Measurements from ENCODE around the gene PGF. TPM values are rescaled to one million over a fixed set of nuclear protein-coding genes. Genes with fewer than 3 reads are reported as not detected.

PGF gene
- total and polyA plus RNA-seq, 2 of the 13 experiments (the other 11 are each of a cell fraction or from before 2014, with no cell fraction given), result 10.7 to 27.5 TPM

DNA sequence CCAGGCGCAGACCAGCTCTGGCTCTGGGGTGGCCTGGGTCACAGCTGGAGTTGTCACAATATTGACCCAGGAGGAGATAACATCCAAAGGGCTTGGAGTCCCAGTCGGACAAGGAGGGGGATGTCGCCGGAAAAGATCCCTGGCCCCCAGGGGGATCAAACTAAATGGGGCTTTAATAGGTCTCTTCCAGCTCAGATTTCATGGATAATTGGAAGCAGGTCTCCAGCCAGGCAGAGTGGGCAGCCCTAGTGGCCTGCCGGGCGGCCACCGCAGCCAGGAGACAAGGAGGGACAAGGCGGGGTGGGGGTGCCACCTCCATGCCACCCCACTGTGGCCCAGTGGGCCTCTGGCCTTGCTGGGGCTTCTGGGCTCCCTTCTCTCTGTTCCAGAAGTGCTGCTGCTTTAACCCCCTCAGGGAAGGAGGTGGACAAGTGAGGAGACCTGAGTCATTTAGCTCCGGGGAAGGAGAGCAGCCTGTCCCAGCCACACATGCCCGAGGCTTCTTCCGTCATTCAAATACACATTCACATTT is 23.1 kb upstream of the PGF start:
- BruUV-seq (replicated peaks), result no TSS peak

DNA sequence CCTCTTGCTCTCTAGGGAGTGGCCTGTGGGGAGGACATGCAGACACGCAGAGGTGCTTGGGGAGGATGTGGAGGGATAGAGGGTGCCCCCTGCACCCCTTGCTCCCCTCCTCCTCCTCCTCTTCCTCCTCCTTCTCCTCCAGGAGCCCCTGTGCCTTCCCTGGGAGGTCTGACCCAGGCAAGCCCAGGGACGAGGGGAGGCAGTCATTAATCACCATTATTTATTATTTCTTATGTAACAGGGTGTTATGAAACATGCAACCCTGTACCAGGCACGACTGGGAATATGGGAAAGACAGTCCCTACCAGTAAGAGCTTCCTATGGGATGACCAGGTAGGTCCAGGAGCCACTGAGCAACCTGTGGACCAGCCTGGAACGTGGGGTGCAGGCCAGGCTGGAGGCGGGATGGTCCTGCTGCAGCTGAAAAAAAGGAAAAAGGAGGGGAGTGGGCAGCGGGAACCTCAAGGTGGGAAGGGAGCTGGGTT is 22.5 kb upstream of the PGF start:
- no peak for FAIRE-seq
- Histone ChIP-seq H3K4me2 (ENCODE audit: low read depth, low read length) (no peak overlapping the region), H3K4me3 (replicated peaks in 1 of 3; ENCODE audit: insufficient read depth in 1 of 3, low read depth in 2 of 3, low read length in 3 of 3) (no peak overlapping the region; a peak in 1 of 6 replicates), H3K4me1 (ENCODE audit: insufficient read depth, low read length) (peaks cover 46% of the 10 kb centered on the region), H3K79me2 (ENCODE audit: insufficient read depth, low read length) (no peaks in the 10 kb centered on the region), H4K20me1 (ENCODE audit: insufficient read depth, low read length) (no peaks in the 10 kb centered on the region), H3K36me3 (replicated peaks in 1 of 2; ENCODE audit: control insufficient read depth in 1 of 2, insufficient read depth in 2 of 2, low read length in 2 of 2) (no peaks in the 10 kb centered on the region), H2AFZ (ENCODE audit: low read length) (no peak overlapping the region), H3K9me3 (ENCODE audit: low read length) (no peaks in the 10 kb centered on the region), H3K27me3 (ENCODE audit: control insufficient read depth in 1 of 2, insufficient read depth in 2 of 2, low read length in 2 of 2) (peaks cover 0 to 51% of the 10 kb centered on the region in 2 experiments; a peak in 4 of 5 replicates), H3K27ac (ENCODE audit: extremely low read length, insufficient read depth, low read length) (no peak overlapping the region), H3K9ac (ENCODE audit: insufficient read depth, low read depth, low read length) (no peak overlapping the region)
- 12% methylated on average over 6 of the region's 6 CpGs for WGBS (ENCODE audit: low lambda C conversion rate)
- no peak for DNase-seq (ENCODE audit: low spot score)
- in situ Hi-C loops (cut with HindIII; ENCODE audit: extremely low pct_ligation_motif_present, low pct_unique_long_range_greater_than_20kb) (no loop called here), intact Hi-C loops (cut with micrococcal nuclease; ENCODE audit: unreplicated experiment) (no loop called here)
- ChIA-PET POLR2A (interaction anchor here (0.7 to 1.4 kb wide), 2 partner anchors 23 to 26 kb away, joined by 3 to 8 read pairs; partner anchors contain the start of gene PGF), CTCF (ENCODE audit: low intra/inter-chr PET ratio, low total read pairs) (no interaction called here)
- no TSS peak for BruUV-seq (replicated peaks)
- no peak for ATAC-seq
- TF ChIP-seq, protein P1, sequence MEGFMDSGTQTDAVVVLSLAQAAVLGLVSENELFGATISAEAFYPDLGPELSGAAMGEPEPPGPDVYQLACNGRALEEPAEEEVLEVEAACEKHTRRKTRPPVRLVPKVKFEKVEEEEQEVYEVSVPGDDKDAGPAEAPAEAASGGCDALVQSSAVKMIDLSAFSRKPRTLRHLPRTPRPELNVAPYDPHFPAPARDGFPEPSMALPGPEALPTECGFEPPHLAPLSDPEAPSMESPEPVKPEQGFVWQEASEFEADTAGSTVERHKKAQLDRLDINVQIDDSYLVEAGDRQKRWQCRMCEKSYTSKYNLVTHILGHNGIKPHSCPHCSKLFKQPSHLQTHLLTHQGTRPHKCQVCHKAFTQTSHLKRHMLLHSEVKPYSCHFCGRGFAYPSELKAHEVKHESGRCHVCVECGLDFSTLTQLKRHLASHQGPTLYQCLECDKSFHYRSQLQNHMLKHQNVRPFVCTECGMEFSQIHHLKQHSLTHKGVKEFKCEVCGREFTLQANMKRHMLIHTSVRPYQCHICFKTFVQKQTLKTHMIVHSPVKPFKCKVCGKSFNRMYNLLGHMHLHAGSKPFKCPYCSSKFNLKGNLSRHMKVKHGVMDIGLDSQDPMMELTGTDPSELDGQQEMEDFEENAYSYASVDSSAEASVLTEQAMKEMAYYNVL (CRISPR knock-in tag; IDR thresholded peaks at IDR 0.05; ENCODE audit: borderline replicate concordance), result no peak
- TF ChIP-seq, protein P2, sequence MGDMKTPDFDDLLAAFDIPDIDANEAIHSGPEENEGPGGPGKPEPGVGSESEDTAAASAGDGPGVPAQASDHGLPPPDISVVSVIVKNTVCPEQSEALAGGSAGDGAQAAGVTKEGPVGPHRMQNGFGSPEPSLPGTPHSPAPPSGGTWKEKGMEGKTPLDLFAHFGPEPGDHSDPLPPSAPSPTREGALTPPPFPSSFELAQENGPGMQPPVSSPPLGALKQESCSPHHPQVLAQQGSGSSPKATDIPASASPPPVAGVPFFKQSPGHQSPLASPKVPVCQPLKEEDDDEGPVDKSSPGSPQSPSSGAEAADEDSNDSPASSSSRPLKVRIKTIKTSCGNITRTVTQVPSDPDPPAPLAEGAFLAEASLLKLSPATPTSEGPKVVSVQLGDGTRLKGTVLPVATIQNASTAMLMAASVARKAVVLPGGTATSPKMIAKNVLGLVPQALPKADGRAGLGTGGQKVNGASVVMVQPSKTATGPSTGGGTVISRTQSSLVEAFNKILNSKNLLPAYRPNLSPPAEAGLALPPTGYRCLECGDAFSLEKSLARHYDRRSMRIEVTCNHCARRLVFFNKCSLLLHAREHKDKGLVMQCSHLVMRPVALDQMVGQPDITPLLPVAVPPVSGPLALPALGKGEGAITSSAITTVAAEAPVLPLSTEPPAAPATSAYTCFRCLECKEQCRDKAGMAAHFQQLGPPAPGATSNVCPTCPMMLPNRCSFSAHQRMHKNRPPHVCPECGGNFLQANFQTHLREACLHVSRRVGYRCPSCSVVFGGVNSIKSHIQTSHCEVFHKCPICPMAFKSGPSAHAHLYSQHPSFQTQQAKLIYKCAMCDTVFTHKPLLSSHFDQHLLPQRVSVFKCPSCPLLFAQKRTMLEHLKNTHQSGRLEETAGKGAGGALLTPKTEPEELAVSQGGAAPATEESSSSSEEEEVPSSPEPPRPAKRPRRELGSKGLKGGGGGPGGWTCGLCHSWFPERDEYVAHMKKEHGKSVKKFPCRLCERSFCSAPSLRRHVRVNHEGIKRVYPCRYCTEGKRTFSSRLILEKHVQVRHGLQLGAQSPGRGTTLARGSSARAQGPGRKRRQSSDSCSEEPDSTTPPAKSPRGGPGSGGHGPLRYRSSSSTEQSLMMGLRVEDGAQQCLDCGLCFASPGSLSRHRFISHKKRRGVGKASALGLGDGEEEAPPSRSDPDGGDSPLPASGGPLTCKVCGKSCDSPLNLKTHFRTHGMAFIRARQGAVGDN (CRISPR knock-in tag; IDR thresholded peaks at IDR 0.05), result peak; percentile 27; the same call in 1 of the 2 replicates

More for the DNA sequence above, 23.1 kb upstream of the PGF start:
- H3K79me2 ChIP-seq (ENCODE audit: insufficient read depth, low read length), result no peaks in the 10 kb centered on the region
- H3K4me3 ChIP-seq (replicated peaks in 1 of 3; ENCODE audit: insufficient read depth in 1 of 3, low read depth in 2 of 3, low read length in 3 of 3), result no peak overlapping the region; a peak in 1 of 6 replicates
- H3K36me3 ChIP-seq (replicated peaks in 1 of 2; ENCODE audit: control insufficient read depth in 1 of 2, insufficient read depth in 2 of 2, low read length in 2 of 2), result no peaks in the 10 kb centered on the region
- DNase-seq (ENCODE audit: low spot score) (no peak), ATAC-seq (no peak), FAIRE-seq (no peak)
- intact Hi-C loops (cut with micrococcal nuclease; ENCODE audit: unreplicated experiment), result no loop called here
- ChIA-PET POLR2A (interaction anchor here (0.6 to 1.4 kb wide), 3 partner anchors 24 to 267 kb away, joined by 3 to 8 read pairs (median 3); partner anchors contain the start of gene PGF), CTCF (ENCODE audit: low intra/inter-chr PET ratio, low total read pairs) (no interaction called here)
- H3K27ac ChIP-seq (ENCODE audit: extremely low read length, insufficient read depth, low read length), result no peak overlapping the region
- H3K4me1 ChIP-seq (ENCODE audit: insufficient read depth, low read length), result peaks cover 40% of the 10 kb centered on the region
- TF ChIP-seq, protein P3, sequence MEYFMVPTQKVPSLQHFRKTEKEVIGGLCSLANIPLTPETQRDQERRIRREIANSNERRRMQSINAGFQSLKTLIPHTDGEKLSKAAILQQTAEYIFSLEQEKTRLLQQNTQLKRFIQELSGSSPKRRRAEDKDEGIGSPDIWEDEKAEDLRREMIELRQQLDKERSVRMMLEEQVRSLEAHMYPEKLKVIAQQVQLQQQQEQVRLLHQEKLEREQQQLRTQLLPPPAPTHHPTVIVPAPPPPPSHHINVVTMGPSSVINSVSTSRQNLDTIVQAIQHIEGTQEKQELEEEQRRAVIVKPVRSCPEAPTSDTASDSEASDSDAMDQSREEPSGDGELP (IDR thresholded peaks at IDR 0.05; ENCODE audit: borderline replicate concordance, low read depth), result peak; percentile 27; the same call in 1 of the 2 replicates
- no peak for TF ChIP-seq ZNF570 (CRISPR knock-in tag; IDR thresholded peaks at IDR 0.05; ENCODE audit: borderline replicate concordance)
- H4K20me1 ChIP-seq (ENCODE audit: insufficient read depth, low read length), result no peaks in the 10 kb centered on the region
- no peak overlapping the region for H3K4me2 ChIP-seq (ENCODE audit: low read depth, low read length)
- no peaks in the 10 kb centered on the region for H3K9me3 ChIP-seq (ENCODE audit: low read length)
- 15% methylated on average over 8 of the region's 11 CpGs for WGBS (ENCODE audit: low lambda C conversion rate)
- in situ Hi-C loops (cut with HindIII; ENCODE audit: extremely low pct_ligation_motif_present, low pct_unique_long_range_greater_than_20kb), result no loop called here
- H3K9ac ChIP-seq (ENCODE audit: insufficient read depth, low read depth, low read length), result no peak overlapping the region
- H3K27me3 ChIP-seq (ENCODE audit: control insufficient read depth in 1 of 2, insufficient read depth in 2 of 2, low read length in 2 of 2), result peaks cover 0 to 51% of the 10 kb centered on the region in 2 experiments; a peak in 4 of 5 replicates
- no peak overlapping the region for H2AFZ ChIP-seq (ENCODE audit: low read length)
